Activated naive CD4-positive, alpha-beta T cell treated with anti-CD3 and anti-CD28 coated beads, Interleukin-2, amount 50 U/mL, for 24 hours (primary cell): ENCODE measurements around the gene STPG2.
"Not testable (repeated sequence)": the region's sequence is repeated elsewhere in the genome, so short reads cannot be mapped to it uniquely, and the experiment has no call there.

Experiments used
- H3K27ac Mint-ChIP-seq: one replicate; pipeline ENCODE4 v1.8.0; 2021; ENCODE audit warnings: mild to moderate bottlenecking, mixed read lengths
- H3K27me3 Mint-ChIP-seq: one replicate; pipeline ENCODE4 v1.8.0; 2021; ENCODE audit warnings: mixed read lengths
- H3K36me3 Mint-ChIP-seq: one replicate; pipeline ENCODE4 v1.8.0; 2021; ENCODE audit warnings: mixed read lengths
- H3K4me1 Mint-ChIP-seq: one replicate; pipeline ENCODE4 v1.8.0; 2021; ENCODE audit warnings: mixed read lengths
- H3K4me3 Mint-ChIP-seq: one replicate; pipeline ENCODE4 v1.8.0; 2021; ENCODE audit warnings: mild to moderate bottlenecking, mixed read lengths
- H3K9me3 Mint-ChIP-seq: one replicate; pipeline ENCODE4 v1.8.0; 2021; ENCODE audit warnings: mixed read lengths

The STPG2 gene

DNA sequence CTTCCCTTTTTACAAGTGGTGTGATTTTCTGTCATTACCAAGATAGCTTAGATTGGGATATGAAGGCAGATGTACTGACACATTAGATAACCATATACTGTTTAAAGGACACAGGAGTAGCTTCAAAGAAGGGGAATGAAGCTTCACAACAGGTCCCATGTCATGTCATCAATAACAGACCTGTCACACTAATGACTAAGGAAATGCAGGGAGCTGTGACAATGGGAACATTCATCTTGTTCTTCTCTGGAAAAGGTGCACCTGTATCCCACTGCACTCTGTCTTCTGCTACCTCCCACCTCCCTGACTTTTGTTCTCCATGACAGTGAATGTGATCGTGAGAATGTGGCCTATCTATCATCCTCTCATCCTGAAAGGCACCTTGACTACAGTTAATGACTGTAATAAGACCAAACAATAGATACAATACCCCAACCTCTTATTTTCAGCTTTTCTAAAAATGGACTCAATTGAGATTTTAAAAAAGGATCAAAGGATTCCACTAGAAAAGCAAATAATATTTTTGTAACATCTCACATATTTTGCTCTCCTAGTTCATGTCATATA lies 472.5 kb downstream of the STPG2 start:
- no peaks in the 10 kb centered on the region for H3K27me3 Mint-ChIP-seq
- H3K4me1 Mint-ChIP-seq: no peaks in the 10 kb centered on the region
- no peaks in the 10 kb centered on the region for H3K9me3 Mint-ChIP-seq
- no peak overlapping the region for H3K27ac Mint-ChIP-seq
- no peaks in the 10 kb centered on the region for H3K36me3 Mint-ChIP-seq
- H3K4me3 Mint-ChIP-seq: no peak overlapping the region

DNA sequence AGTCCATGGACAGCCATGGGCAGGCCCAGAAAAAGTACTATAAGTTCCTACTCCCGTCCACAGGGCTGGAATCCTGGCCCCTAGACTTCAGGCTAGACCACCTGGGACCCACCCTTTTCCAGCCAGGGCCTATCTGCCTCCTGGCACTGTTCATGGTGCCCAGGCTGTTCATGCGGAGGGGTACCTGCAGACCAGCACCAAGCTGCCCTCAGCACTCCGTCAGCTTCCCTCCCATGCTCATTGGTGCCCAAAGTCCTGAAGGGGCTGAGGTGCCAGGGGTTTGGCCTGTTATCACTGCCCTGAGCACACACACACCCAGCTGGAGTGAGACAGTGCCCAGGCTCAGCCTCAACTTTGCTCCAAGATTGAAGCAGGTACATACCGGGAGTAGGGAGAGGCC lies 477.7 kb downstream of the STPG2 start:
- no peaks in the 10 kb centered on the region for H3K4me1 Mint-ChIP-seq
- H3K27me3 Mint-ChIP-seq: no peaks in the 10 kb centered on the region
- no peaks in the 10 kb centered on the region for H3K36me3 Mint-ChIP-seq
- H3K27ac Mint-ChIP-seq: no peak overlapping the region
- no peaks in the 10 kb centered on the region for H3K9me3 Mint-ChIP-seq
- no peak overlapping the region for H3K4me3 Mint-ChIP-seq

DNA sequence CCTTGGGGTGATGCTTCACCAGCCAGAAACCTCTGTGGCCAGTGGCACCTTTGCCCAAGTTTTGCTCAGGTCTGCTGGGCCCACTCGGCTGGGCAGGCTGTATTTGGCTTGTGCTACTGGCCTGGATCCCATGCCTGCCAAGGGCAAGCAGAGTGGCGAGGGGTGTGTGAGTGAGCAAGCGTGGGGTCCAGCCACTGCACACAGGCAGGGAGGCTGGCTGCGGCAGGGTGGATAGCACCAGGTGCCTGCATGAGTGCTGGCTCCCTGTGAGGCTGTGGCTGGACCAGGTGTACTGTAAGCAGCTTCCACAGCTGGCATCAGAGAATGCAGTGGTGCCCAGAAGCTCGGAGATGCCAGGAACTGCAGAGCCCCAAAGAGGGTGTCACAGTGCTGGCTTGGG lies 478.5 kb downstream of the STPG2 start:
- no peaks in the 10 kb centered on the region for H3K27me3 Mint-ChIP-seq

DNA sequence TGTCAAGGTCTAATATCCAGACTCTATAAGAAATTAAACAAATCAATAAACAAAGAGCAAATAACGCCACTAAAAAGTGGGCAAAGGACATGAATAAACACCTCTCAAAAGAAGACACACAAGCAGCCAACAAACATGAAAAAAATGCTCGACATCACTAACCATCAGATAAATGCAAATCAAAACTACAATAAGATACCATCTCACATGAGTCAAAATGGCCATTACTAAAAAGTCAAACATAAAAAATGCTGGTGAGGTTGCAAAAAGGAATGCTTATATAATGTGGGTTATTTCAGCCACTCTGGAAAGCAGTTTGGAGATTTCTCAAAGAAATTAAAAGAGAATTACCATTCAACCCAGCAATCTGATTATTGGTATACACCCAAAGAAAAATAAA lies 481.1 kb downstream of the STPG2 start:
- H3K9me3 Mint-ChIP-seq: no peaks in the 10 kb centered on the region
- no peaks in the 10 kb centered on the region for H3K4me1 Mint-ChIP-seq
- no peaks in the 10 kb centered on the region for H3K36me3 Mint-ChIP-seq
- H3K4me3 Mint-ChIP-seq: no peak overlapping the region
- H3K27me3 Mint-ChIP-seq: no peaks in the 10 kb centered on the region
- no peak overlapping the region for H3K27ac Mint-ChIP-seq

More for the DNA sequence above, 478.5 kb downstream of the STPG2 start:
- H3K4me3 Mint-ChIP-seq: no peak overlapping the region
- H3K9me3 Mint-ChIP-seq: no peaks in the 10 kb centered on the region
- H3K4me1 Mint-ChIP-seq: no peaks in the 10 kb centered on the region
- H3K27ac Mint-ChIP-seq: no peak overlapping the region
- no peaks in the 10 kb centered on the region for H3K36me3 Mint-ChIP-seq

DNA sequence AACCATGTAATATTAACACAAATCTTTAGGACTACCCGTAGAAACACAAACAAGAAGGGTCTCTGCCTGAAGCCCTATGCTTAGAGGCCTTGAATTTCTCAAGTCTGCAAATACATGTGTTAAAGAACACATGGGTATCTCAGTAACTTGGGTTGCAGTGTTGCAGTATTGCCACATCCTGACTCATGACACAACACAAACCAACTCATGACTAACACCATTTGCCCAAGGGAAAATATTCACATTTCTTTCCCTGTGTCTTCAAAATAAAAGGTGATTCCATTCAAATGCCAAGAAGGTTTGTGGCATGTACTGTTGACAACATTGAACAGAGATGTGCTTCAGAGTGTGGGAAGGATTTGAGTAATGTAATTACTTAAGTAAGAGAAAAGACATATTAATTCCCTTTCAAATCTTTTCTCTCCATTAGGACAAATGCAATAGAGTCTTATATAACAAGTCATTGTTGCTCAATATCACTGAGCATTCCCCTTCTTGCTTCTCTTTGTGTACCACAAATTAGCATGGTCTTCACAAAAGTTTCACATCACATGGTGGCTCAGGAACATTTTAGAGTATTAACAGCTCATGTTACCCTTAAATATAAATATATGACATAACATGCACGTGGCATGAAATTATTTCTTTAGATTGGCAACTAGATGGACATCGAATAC lies 487.1 kb downstream of the STPG2 start:
- Mint-ChIP-seq H3K4me1 (no peaks in the 10 kb centered on the region), H3K4me3 (no peak overlapping the region), H3K36me3 (no peaks in the 10 kb centered on the region), H3K27me3 (no peaks in the 10 kb centered on the region), H3K27ac (no peak overlapping the region), H3K9me3 (no peaks in the 10 kb centered on the region)

DNA sequence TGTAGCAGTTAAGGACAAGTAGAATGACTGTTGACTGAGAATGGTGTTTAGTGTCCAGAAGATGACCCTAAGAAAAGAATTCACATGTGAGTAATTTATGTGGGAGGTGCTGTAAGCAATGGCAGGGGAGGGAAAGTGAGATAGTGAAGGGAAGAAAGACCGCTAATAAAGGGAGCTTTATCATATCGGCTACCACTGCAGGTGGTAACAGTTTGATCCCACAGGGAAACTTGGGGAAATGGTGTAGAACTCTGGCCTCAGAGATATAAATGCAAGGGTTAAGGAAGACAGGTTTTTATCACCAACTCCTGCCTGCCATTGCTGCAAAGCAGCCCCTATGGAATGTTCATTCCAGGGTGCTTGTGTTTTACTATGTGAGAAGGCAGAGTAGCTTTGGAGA lies 489.6 kb downstream of the STPG2 start:
- no peak overlapping the region for H3K4me3 Mint-ChIP-seq
- no peaks in the 10 kb centered on the region for H3K36me3 Mint-ChIP-seq
- no peaks in the 10 kb centered on the region for H3K9me3 Mint-ChIP-seq
- no peaks in the 10 kb centered on the region for H3K4me1 Mint-ChIP-seq
- no peaks in the 10 kb centered on the region for H3K27me3 Mint-ChIP-seq
- H3K27ac Mint-ChIP-seq: no peak overlapping the region

DNA sequence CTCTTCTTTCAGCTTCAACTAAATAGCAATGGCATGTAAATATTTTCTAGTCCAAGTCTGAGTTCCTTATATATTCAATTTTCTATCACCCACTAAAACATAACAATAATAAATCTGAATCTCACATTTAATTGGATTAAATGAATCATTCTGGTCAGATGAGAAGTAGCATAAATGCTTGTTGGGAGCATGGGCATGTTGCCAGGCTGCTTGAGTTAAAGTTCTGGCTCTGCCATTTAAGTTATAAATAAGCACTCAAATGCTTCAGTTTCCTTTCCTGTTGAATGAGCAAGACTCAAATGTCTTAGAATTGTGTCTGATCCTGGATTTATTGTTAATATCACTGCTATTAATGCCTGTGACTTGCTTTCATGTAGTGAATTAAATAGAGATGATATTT lies 496.3 kb downstream of the STPG2 start:
- Mint-ChIP-seq H3K27ac (no peak overlapping the region), H3K36me3 (no peaks in the 10 kb centered on the region), H3K4me1 (no peaks in the 10 kb centered on the region), H3K9me3 (no peaks in the 10 kb centered on the region), H3K27me3 (no peaks in the 10 kb centered on the region), H3K4me3 (no peak overlapping the region)

DNA sequence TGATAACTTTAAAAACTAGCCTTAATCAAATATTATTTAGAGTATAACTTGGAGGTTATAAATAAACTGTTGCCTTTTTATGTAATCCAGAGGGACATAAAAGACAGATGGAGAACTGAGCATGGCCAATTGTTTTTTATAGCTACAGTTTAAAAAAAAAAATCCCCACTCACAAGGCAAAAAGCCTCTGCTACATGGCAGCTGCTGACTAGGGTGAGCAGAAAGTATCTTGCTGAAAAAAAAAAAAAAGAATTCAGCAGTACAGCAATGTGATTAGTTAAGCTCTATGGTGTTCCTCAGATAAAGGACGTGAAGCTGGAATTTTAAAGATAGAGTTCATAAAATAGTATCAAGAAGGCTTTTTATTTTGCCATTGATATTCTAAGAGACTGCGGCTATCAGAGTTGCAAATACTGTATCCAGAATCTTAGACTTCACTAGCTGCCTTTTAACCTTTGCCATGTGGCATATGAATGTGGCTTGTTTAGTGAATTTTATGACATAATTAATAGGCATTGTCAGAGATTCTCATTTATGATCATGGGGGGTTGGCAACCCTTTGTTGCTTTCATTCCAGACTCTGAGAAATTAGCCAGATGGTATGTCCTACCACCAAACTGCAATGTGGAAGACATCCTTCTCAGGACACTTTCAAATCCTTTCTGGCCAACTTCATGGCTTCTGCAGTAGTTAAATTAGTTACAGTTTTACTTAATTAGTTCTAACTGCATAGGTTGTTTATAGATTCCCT lies 498.0 kb downstream of the STPG2 start:
- H3K9me3 Mint-ChIP-seq: peaks cover 4% of the 10 kb centered on the region
- H3K36me3 Mint-ChIP-seq: no peaks in the 10 kb centered on the region
- no peaks in the 10 kb centered on the region for H3K27me3 Mint-ChIP-seq
- no peaks in the 10 kb centered on the region for H3K4me1 Mint-ChIP-seq
- H3K27ac Mint-ChIP-seq: no peak overlapping the region
- H3K4me3 Mint-ChIP-seq: no peak overlapping the region

DNA sequence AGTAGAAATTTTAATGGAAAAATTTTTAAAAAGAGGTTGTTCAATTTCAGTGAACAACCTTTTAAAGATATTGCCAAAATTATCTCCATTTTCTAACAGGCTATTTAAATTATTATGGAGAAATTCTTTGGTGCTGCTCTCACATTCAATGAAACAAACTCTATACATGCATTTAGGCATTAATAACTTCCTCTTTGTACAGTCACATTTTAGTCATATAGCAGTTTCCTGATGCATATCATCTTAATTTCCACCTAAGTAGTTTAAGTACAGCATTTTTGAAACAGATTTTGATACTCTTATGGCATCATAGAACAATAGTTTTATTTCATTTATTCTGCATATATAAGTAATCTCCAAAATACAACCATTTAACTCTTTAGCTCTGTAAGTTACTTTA lies 500.1 kb downstream of the STPG2 start:
- no peak overlapping the region for H3K27ac Mint-ChIP-seq
- peaks cover 4% of the 10 kb centered on the region for H3K9me3 Mint-ChIP-seq
- H3K4me3 Mint-ChIP-seq: no peak overlapping the region
- no peaks in the 10 kb centered on the region for H3K4me1 Mint-ChIP-seq
- no peaks in the 10 kb centered on the region for H3K27me3 Mint-ChIP-seq
- H3K36me3 Mint-ChIP-seq: no peaks in the 10 kb centered on the region

DNA sequence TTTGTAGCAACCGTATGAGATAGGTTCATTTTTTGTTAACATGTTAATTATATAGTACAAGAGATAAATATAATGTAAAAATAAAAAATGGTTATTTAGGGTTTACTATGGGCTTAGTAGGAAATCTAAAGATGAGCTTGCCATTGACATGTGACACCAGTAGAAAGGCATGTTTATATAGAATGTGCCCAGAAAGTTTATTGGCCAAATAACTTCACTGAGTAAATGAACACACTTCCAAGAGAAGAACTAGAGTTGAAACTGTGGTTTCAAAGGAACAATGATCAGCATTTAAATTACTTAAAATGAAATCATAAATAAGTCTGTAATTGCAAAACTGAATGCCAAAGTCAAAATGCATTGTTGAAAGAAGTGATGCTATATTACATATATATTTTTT lies 503.3 kb downstream of the STPG2 start:
- H3K4me1 Mint-ChIP-seq: no peaks in the 10 kb centered on the region
- H3K27me3 Mint-ChIP-seq: no peaks in the 10 kb centered on the region
- no peaks in the 10 kb centered on the region for H3K36me3 Mint-ChIP-seq
- peaks cover 4% of the 10 kb centered on the region for H3K9me3 Mint-ChIP-seq
- H3K4me3 Mint-ChIP-seq: no peak overlapping the region
- no peak overlapping the region for H3K27ac Mint-ChIP-seq

DNA sequence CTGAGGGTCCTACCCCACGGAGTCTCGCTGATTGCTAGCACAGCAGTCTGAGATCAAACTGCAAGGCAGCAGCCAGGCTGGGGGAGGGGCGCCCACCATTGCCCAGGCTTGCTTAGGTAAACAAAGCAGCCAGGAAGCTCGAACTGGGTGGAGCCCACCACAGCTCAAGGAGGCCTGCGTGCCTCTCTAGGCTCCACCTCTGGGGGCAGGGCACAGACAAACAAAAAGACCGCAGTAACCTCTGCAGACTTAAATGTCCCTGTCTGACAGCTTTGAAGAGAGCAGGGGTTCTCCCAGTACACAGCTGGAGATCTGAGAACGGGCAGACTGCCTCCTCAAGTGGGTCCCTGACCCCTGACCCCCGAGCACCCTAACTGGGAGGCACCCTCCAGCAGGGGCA lies 509.4 kb downstream of the STPG2 start:
- not testable (repeated sequence) for H3K36me3 Mint-ChIP-seq, H3K4me1 Mint-ChIP-seq, H3K27ac Mint-ChIP-seq, H3K4me3 Mint-ChIP-seq, H3K27me3 Mint-ChIP-seq, H3K9me3 Mint-ChIP-seq

DNA sequence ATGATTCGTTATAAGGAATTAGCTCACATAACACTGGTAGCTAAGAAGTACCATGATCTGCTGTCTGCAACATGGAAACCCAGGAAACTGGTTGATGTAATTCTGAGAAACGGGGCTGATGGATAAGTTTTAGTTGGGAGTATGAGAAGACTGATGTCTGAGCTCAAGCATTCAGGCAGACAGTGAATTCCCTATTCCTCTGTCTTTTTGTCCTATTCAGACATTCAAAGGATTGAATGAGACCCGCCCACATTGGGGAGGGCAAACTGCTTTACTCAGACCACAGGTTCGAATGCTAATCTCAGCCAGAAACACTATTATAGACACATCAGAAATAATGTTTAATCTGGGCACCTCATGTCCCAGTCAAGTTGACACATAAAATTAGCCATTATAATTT lies 515.5 kb downstream of the STPG2 start:
- H3K27me3 Mint-ChIP-seq: no peaks in the 10 kb centered on the region

DNA sequence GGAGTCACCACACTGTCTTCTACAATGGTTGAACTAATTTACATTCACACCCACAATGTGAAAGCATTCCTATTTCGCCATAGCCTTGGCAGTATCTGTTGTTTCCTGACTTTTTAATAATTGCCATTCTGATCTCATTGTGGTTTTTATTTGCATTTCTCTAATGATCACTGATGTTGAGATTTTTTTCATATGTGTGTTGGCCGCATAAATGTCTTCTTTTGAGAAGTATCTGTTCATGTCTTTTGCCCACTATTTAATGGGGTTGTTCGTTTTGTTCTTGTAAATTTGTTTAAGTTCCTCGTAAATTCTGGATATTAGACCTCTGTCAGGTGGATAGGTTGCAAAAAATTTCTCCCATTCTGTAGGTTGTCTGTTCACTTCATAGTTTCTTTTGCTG lies 519.1 kb downstream of the STPG2 start:
- Mint-ChIP-seq H3K36me3 (no peaks in the 10 kb centered on the region), H3K9me3 (peaks cover 12% of the 10 kb centered on the region), H3K27ac (no peak overlapping the region), H3K27me3 (no peaks in the 10 kb centered on the region), H3K4me3 (no peak overlapping the region), H3K4me1 (no peaks in the 10 kb centered on the region)

More for the DNA sequence above, 515.5 kb downstream of the STPG2 start:
- no peak overlapping the region for H3K4me3 Mint-ChIP-seq
- H3K27ac Mint-ChIP-seq: no peak overlapping the region
- peaks cover 17% of the 10 kb centered on the region for H3K9me3 Mint-ChIP-seq
- H3K36me3 Mint-ChIP-seq: no peaks in the 10 kb centered on the region
- no peaks in the 10 kb centered on the region for H3K4me1 Mint-ChIP-seq

DNA sequence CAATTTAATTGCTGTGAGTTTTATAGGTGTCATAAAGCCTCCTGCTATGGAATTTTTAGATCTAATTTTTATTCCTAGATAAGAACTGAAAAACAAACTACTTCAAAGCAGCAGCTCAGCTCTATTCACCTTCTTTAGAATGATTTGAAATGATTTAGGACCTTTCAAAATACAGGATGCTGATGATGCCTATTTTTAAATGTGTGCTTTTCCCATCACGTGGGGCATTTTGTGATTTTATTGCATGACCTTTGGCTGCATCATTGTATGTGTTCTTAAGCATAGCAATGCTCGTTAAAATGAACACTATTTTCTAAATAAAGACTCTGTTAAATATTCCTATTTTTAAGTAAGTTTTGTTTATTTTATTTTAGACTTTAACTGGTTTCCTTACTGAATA lies 537.3 kb downstream of the STPG2 start:
- Mint-ChIP-seq H3K4me3 (no peak overlapping the region), H3K36me3 (no peaks in the 10 kb centered on the region), H3K27me3 (no peaks in the 10 kb centered on the region), H3K27ac (no peak overlapping the region), H3K9me3 (no peaks in the 10 kb centered on the region), H3K4me1 (no peaks in the 10 kb centered on the region)

DNA sequence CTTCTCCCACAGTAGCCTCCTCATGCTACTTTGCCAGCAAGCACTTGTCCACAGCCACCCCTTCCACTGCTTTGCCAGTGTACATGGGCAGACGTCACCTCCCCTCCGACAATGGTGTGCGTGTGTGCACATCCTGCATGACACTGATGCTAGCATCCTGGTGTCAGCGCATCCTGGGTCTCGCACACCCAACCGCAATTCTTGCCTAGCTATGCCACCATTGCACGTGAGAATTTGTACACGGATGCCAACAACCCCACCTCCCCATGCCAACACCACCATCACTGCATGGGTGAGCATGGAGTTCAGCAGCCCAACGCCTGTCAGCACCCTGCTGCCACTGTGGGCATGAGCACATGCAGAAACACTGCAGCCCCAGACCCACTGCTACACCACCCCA lies 550.0 kb downstream of the STPG2 start:
- H3K36me3 Mint-ChIP-seq: no peaks in the 10 kb centered on the region
- no peaks in the 10 kb centered on the region for H3K27me3 Mint-ChIP-seq
- peaks cover 18% of the 10 kb centered on the region for H3K9me3 Mint-ChIP-seq
- H3K27ac Mint-ChIP-seq: no peak overlapping the region
- H3K4me1 Mint-ChIP-seq: no peaks in the 10 kb centered on the region
- no peak overlapping the region for H3K4me3 Mint-ChIP-seq

DNA sequence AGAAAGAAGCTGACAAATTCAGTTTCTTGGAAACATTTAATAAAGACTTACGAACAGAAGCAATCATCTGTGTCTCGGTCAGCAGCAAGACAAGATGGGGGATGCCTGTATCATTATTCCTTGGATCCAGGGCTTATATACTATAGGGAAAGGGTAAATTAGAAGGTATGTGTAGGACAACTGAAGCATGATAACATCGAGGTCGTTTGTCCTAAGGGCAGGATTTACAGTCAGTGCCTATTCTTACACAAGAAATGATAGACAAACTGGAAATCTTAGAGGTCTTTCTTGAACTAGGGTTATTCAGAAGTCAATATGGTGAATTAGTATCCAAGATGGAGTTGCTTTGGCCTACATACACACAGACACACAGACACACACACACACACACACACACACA lies 553.0 kb downstream of the STPG2 start:
- no peaks in the 10 kb centered on the region for H3K9me3 Mint-ChIP-seq
- H3K27me3 Mint-ChIP-seq: no peaks in the 10 kb centered on the region
- no peak overlapping the region for H3K4me3 Mint-ChIP-seq
- no peak overlapping the region for H3K27ac Mint-ChIP-seq
- H3K4me1 Mint-ChIP-seq: no peaks in the 10 kb centered on the region
- H3K36me3 Mint-ChIP-seq: no peaks in the 10 kb centered on the region
